HepG2 (cell line): ENCODE results near the gene PKD1L1. TPM values are rescaled to one million over a fixed set of nuclear protein-coding genes. Genes with fewer than 3 reads are reported as not detected.

ENCODE experiments used
- AHR ChIP-seq: IDR thresholded peaks from 2 replicates; pipeline ENCODE4 v1.6.1; 2018; ENCODE audit warnings: missing genetic modification reagents, missing compliant biosample characterization
- AKAP8 ChIP-seq: sonication (generic); formaldehyde crosslinking; IDR thresholded peaks from 2 replicates; pipeline ENCODE4 v1.5.1; 2020; ENCODE audit warnings: mild to moderate bottlenecking, missing genetic modification reagents
- CC2D1A ChIP-seq: sonication (generic); formaldehyde crosslinking; IDR thresholded peaks from 2 replicates; pipeline ENCODE4 v1.8.1; 2023; ENCODE audit warnings: mild to moderate bottlenecking, missing genetic modification reagents
- CEBPB ChIP-seq: IDR thresholded peaks from 2 replicates; pipeline ENCODE4 v1.6.1; 2011; ENCODE audit warnings: low read depth, low read length, improper control_type of control experiment, borderline replicate concordance
- ELF1 ChIP-seq: sonication (generic); formaldehyde crosslinking; IDR thresholded peaks from 2 replicates; pipeline ENCODE4 v1.4.0; 2020; ENCODE audit warnings: missing genetic modification reagents
- ELF3 ChIP-seq: IDR thresholded peaks from 2 replicates; pipeline ENCODE4 v1.6.1; 2016; ENCODE audit warnings: missing genetic modification reagents, missing compliant biosample characterization
- HBP1 ChIP-seq: IDR thresholded peaks from 2 replicates; pipeline ENCODE4 v1.6.1; 2016; ENCODE audit warnings: low read depth, control low read depth
- KDM2A ChIP-seq: sonication (generic); formaldehyde crosslinking; IDR thresholded peaks from 2 replicates; pipeline ENCODE4 v1.4.0; 2020; ENCODE audit warnings: low read depth, missing genetic modification reagents, borderline replicate concordance
- KLF12 ChIP-seq: sonication (generic); formaldehyde crosslinking; IDR thresholded peaks from 2 replicates; pipeline ENCODE4 v1.4.0; 2020; ENCODE audit warnings: missing genetic modification reagents, borderline replicate concordance
- MBNL3 ChIP-seq: fragments of 250-450 bp; sonication (Bioruptor Pico); conservative IDR thresholded peaks from 2 replicates; pipeline ENCODE4 v1.8.0; 2022; ENCODE audit warnings: mild to moderate bottlenecking, inconsistent platforms
- NBN ChIP-seq: fragments of 450-650 bp; conservative IDR thresholded peaks from 2 replicates; pipeline ENCODE4 v1.6.1; 2017
- NRL ChIP-seq: sonication (generic); formaldehyde crosslinking; IDR thresholded peaks from 2 replicates; pipeline ENCODE4 v1.5.0; 2020; ENCODE audit warnings: missing genetic modification reagents, mild to moderate bottlenecking, moderate library complexity, borderline replicate concordance
- PHF5A ChIP-seq: IDR thresholded peaks from one replicate; pipeline ENCODE4 v1.6.1; 2018; ENCODE audit warnings: low read depth, missing genetic modification reagents; ENCODE audit not compliant: unreplicated experiment
- SMYD3 ChIP-seq: sonication (generic); formaldehyde crosslinking; IDR thresholded peaks from 2 replicates; pipeline ENCODE4 v1.8.1; 2023; ENCODE audit warnings: mild to moderate bottlenecking, missing genetic modification reagents
- SP4 ChIP-seq: sonication (generic); formaldehyde crosslinking; IDR thresholded peaks from 2 replicates; pipeline ENCODE4 v1.8.1; 2023; ENCODE audit warnings: mild to moderate bottlenecking, missing genetic modification reagents
- TRIM24 ChIP-seq: sonication (generic); formaldehyde crosslinking; IDR thresholded peaks from 2 replicates; pipeline ENCODE4 v1.8.0; 2022; ENCODE audit warnings: mild to moderate bottlenecking, missing genetic modification reagents
- TSC22D2 ChIP-seq: sonication (generic); formaldehyde crosslinking; IDR thresholded peaks from 2 replicates; pipeline ENCODE4 v1.5.1; 2020; ENCODE audit warnings: missing genetic modification reagents, mild to moderate bottlenecking, borderline replicate concordance
- ZBTB42 ChIP-seq: sonication (generic); formaldehyde crosslinking; IDR thresholded peaks from 2 replicates; pipeline ENCODE4 v1.5.0; 2020; ENCODE audit warnings: mild to moderate bottlenecking, missing genetic modification reagents
- ZNF329 ChIP-seq: sonication (generic); formaldehyde crosslinking; IDR thresholded peaks from 2 replicates; pipeline ENCODE4 v1.9.0; 2021; ENCODE audit warnings: low read depth, mild to moderate bottlenecking, missing genetic modification reagents
- ZNF567 ChIP-seq: sonication (generic); formaldehyde crosslinking; IDR thresholded peaks from 2 replicates; pipeline ENCODE4 v1.8.1; 2023; ENCODE audit warnings: mild to moderate bottlenecking, missing genetic modification reagents, borderline replicate concordance
- ZNF773 ChIP-seq: sonication (generic); formaldehyde crosslinking; IDR thresholded peaks from 2 replicates; pipeline ENCODE4 v1.4.0; 2020; ENCODE audit warnings: missing genetic modification reagents, borderline replicate concordance
- ZNF776 ChIP-seq: sonication (generic); formaldehyde crosslinking; IDR thresholded peaks from 2 replicates; pipeline ENCODE4 v1.4.0; 2020; ENCODE audit warnings: mild to moderate bottlenecking, missing genetic modification reagents
- ZNF816 ChIP-seq: sonication (generic); formaldehyde crosslinking; IDR thresholded peaks from 2 replicates; pipeline ENCODE4 v1.8.0; 2022; ENCODE audit warnings: missing genetic modification reagents, mild to moderate bottlenecking, borderline replicate concordance
- ZNF883 ChIP-seq: sonication (generic); formaldehyde crosslinking; IDR thresholded peaks from 2 replicates; pipeline ENCODE4 v1.5.1; 2020; ENCODE audit warnings: mild to moderate bottlenecking, missing genetic modification reagents; ENCODE audit errors: not compliant biosample characterization
- ZSCAN20 ChIP-seq: sonication (generic); formaldehyde crosslinking; IDR thresholded peaks from 2 replicates; pipeline ENCODE4 v1.4.0; 2020; ENCODE audit warnings: missing genetic modification reagents, mild to moderate bottlenecking, borderline replicate concordance
- polyA plus RNA-seq, 8 experiments: library from polyadenylated mRNA; depleted of rRNA in 3 of 8; stranded (reverse) in 7 of 8; unstranded in 1 of 8; fragments of >200 nt; fragmentation: Illumina TruSeq in 4 of 8; extraction: Trizol in 4 of 8; gene quantifications; 2 replicates each; pipeline versions ENCODE4 v1.2.1 to v1.2.3, GENCODE V29; 2011 to 2016; ENCODE audit warnings: low read depth in 4 of 8, missing spikeins in 1 of 8, mixed read lengths in 1 of 8; ENCODE audit not compliant: insufficient read depth in 1 of 8
- total RNA-seq, 5 experiments: library from RNA; depleted of rRNA; stranded (reverse); fragments of >200 nt; fragmentation: Illumina TruSeq; extraction: Trizol; gene quantifications; 2 replicates each; pipeline ENCODE4 v1.2.3, GENCODE V29; 2016; ENCODE audit warnings: low read depth in 1 of 5
- TF ChIP-seq, protein P1 (sequence below): sonication (generic); formaldehyde crosslinking; IDR thresholded peaks from 2 replicates; pipeline ENCODE4 v1.4.0; 2020; ENCODE audit warnings: missing genetic modification reagents
- TF ChIP-seq, protein P2 (sequence below): sonication (generic); formaldehyde crosslinking; conservative IDR thresholded peaks from 2 replicates; pipeline ENCODE4 v1.8.0; 2022; ENCODE audit warnings: missing genetic modification reagents

PKD1L1 gene
- total and polyA plus RNA-seq, 2 of the 13 experiments (the other 11 are each of a cell fraction or from before 2014, with no cell fraction given), result 0.01 TPM; not detected in 1

DNA sequence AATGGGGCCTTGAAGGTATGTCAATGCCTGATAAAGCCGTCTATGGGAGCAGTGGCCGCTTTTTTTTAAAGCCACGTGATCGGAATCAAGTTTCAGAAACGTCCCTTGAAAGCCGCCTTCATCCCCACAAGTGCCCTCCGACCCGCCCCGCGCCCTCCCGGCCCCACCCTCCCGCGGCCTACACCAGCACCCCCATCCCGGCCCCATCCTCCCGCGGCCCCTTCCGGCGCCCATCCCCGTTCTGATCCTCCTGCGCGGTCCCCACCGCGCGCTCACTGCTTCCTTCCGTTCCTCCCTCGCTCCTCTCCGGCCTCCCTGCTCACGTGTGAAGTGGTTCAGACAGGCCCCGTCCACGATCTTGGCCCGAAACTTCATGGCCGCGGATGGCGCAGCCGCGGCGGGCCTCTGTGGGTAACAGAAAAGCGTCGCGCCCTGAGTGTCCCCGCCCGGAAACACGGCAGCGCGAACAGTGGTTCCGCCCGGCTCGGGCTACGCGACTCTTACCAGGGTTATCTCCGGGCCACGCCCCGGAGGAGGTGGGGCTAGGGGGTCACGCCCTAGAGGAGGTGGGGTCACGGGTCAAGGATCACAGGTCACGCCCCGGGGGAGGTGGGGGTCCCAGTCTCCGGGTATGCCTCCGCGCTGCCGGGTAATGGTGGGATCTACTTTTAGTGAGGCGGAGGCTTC lies 31.0 kb upstream of the PKD1L1 start, which contains the start of gene HUS1 (continued):
- TF ChIP-seq, protein P1, sequence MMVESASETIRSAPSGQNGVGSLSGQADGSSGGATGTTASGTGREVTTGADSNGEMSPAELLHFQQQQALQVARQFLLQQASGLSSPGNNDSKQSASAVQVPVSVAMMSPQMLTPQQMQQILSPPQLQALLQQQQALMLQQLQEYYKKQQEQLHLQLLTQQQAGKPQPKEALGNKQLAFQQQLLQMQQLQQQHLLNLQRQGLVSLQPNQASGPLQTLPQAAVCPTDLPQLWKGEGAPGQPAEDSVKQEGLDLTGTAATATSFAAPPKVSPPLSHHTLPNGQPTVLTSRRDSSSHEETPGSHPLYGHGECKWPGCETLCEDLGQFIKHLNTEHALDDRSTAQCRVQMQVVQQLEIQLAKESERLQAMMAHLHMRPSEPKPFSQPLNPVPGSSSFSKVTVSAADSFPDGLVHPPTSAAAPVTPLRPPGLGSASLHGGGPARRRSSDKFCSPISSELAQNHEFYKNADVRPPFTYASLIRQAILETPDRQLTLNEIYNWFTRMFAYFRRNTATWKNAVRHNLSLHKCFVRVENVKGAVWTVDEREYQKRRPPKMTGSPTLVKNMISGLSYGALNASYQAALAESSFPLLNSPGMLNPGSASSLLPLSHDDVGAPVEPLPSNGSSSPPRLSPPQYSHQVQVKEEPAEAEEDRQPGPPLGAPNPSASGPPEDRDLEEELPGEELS (CRISPR knock-in tag), result peak; percentile 64
- TF ChIP-seq ZBTB42 (CRISPR knock-in tag) (no peak), ZSCAN20 (0 out of 2 replicates have a peak, but pooled peaks have one; percentile 38), ZNF329 (CRISPR knock-in tag) (no peak), KLF12 (CRISPR knock-in tag) (peak; percentile 97), NRL (peak; percentile 96), MBNL3 (CRISPR knock-in tag) (no peak), ZNF883 (CRISPR knock-in tag) (peak; percentile 67), CEBPB (no peak), HBP1 (CRISPR knock-in tag) (peak; percentile 92), KDM2A (CRISPR knock-in tag) (peak; percentile 98), ELF1 (CRISPR knock-in tag) (peak; percentile 69; the same call in 1 of the 2 replicates), TRIM24 (no peak), ZNF567 (no peak), NBN (no peak), AHR (CRISPR knock-in tag) (peak; percentile 94), ZNF773 (no peak; the same call in 1 of the 2 replicates), SMYD3 (no peak), AKAP8 (CRISPR knock-in tag) (peak; percentile 70; the same call in 1 of the 2 replicates), CC2D1A (CRISPR knock-in tag) (no peak), TSC22D2 (peak; percentile 86; the same call in 1 of the 2 replicates), ELF3 (CRISPR knock-in tag) (peak; percentile 71), ZNF776 (peak; percentile 49; the same call in 1 of the 2 replicates), PHF5A (peak; percentile 83), ZNF816 (CRISPR knock-in tag) (peak; percentile 96), SP4 (peak; percentile 95)
- TF ChIP-seq, protein P2, sequence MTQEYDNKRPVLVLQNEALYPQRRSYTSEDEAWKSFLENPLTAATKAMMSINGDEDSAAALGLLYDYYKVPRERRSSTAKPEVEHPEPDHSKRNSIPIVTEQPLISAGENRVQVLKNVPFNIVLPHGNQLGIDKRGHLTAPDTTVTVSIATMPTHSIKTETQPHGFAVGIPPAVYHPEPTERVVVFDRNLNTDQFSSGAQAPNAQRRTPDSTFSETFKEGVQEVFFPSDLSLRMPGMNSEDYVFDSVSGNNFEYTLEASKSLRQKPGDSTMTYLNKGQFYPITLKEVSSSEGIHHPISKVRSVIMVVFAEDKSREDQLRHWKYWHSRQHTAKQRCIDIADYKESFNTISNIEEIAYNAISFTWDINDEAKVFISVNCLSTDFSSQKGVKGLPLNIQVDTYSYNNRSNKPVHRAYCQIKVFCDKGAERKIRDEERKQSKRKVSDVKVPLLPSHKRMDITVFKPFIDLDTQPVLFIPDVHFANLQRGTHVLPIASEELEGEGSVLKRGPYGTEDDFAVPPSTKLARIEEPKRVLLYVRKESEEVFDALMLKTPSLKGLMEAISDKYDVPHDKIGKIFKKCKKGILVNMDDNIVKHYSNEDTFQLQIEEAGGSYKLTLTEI (CRISPR knock-in tag), result no peak
